Stimulated activated CD8-positive, alpha-beta memory T cell treated with anti-CD3 and anti-CD28 coated beads, Interleukin-4, amount 100 ng/mL, for 1 hour (primary cell): ENCODE results near the gene MACC1.

ENCODE experiments used
- DNase-seq, 2 donors: peaks; one replicate each; pipeline ENCODE4 v3.0.0-alpha.2; 2020; ENCODE audit warnings: low read depth in 2 of 2, low spot score in 1 of 2

The MACC1 gene, protein sequence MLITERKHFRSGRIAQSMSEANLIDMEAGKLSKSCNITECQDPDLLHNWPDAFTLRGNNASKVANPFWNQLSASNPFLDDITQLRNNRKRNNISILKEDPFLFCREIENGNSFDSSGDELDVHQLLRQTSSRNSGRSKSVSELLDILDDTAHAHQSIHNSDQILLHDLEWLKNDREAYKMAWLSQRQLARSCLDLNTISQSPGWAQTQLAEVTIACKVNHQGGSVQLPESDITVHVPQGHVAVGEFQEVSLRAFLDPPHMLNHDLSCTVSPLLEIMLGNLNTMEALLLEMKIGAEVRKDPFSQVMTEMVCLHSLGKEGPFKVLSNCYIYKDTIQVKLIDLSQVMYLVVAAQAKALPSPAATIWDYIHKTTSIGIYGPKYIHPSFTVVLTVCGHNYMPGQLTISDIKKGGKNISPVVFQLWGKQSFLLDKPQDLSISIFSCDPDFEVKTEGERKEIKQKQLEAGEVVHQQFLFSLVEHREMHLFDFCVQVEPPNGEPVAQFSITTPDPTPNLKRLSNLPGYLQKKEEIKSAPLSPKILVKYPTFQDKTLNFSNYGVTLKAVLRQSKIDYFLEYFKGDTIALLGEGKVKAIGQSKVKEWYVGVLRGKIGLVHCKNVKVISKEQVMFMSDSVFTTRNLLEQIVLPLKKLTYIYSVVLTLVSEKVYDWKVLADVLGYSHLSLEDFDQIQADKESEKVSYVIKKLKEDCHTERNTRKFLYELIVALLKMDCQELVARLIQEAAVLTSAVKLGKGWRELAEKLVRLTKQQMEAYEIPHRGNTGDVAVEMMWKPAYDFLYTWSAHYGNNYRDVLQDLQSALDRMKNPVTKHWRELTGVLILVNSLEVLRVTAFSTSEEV

DNA sequence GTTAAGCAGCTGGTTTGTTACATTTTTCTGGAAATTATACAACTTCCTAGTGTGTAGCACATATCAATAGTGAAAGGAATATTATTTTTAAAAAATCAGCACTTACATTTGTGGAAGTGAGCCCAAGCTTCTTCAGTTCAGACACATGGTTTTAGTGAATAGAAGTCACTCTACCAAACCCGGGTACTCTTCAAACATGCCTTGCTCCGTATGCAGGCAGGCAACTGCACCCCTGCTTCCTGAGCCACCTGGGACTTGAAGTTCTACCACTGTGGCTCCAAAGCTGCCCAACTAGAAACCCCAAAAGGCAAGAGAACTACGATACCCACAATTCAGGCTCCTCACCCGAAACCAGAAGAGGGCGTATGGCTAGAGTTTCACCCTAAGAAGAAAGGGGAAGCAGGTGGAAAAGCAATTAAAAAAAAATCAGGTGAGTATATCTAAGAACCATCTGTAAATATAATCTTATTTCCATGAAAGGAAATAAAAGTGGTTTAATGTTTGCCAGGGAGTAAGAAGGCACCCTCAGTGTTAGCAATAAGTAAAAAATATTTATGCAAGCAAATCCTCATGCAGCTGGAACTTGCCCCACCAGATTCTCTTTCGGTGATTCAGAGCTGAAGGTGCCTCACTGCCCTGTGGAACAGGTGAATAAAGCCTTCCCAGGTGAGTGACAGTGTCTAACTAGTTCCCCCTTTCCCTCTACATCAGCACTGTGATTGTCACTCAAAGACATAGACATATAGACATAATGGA, at the start of gene MACC1:
MACC1 (minus strand) TSS at position 192 of the 756 bp plus-strand sequence. CDS start 55,522 bp downstream, outside the sequence.
- no peak for DNase-seq

- no peak for DNase-seq
Observed at GRCh38 chr7:20264623-20265022, 47.4 kb upstream of the MACC1 start.

DNA sequence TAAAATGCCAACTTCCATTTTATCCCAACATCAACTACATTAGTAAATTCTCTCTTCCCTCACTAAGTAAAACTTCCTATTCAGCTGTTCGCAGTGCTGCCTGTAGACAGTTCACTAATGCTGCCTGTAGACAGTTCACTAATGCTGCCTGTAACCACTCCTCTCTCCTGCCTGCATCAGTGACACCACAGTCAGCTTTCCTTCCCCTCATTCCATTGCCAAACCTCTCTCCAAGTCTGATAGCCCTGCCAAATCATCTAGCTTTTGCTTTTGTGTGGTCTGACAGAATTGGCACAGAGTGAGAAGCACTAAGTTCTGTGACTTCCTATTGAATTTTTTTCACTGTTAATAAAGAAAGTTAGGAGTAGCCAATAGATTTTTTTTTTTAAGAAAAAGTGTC, 43.0 kb upstream of the MACC1 start:
- no peak for DNase-seq

GRCh38 chr7:20257212-20257611, 40.0 kb upstream of the MACC1 start:
- no peak for DNase-seq

- DNase-seq, result no peak
Observed at GRCh38 chr7:20249920-20250319, 32.7 kb upstream of the MACC1 start.

DNA sequence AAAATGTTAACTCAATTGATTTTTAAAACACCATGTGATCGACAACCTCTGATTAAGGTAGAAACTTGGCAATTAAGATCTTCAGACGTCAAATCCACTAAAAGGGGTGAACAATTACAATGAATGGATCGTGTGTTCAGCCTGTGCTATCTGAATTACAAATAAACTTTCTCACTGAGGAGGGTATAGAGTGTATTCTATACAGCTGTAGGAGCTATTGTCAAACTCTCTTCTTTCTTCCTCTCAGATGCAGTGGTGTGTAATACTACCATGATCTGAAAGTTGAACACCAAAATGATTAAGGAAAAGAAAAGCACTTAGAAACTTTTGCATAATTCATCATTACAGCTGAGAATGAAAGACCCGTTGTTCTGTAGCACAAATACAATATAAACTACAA, 32.2 kb upstream of the MACC1 start:
- no peak for DNase-seq

DNA sequence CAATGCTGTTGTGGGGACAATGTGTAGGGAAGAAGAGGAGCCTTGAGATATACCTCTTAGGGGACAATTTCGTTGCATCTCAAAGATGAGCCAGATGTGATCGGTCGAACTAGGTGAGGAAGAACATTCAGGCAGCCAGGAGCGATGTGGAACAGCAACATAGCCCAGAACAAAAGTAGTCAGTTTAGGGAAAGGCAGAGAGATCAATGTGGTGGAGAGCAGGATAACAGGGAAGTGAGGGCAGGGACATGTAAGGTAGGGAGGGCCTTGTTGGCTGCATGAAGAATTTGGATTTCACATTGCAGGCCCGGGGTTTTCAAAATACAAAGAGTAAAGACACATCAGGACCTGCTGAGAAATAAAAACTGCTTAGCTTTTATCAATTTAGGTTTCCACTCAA, 29.1 kb upstream of the MACC1 start:
- no peak for DNase-seq

- no peak for DNase-seq
Observed at GRCh38 chr7:20244334-20245120, 27.3 kb upstream of the MACC1 start.

GRCh38 chr7:20241911-20242261, 24.7 kb upstream of the MACC1 start:
- no peak for DNase-seq

DNA sequence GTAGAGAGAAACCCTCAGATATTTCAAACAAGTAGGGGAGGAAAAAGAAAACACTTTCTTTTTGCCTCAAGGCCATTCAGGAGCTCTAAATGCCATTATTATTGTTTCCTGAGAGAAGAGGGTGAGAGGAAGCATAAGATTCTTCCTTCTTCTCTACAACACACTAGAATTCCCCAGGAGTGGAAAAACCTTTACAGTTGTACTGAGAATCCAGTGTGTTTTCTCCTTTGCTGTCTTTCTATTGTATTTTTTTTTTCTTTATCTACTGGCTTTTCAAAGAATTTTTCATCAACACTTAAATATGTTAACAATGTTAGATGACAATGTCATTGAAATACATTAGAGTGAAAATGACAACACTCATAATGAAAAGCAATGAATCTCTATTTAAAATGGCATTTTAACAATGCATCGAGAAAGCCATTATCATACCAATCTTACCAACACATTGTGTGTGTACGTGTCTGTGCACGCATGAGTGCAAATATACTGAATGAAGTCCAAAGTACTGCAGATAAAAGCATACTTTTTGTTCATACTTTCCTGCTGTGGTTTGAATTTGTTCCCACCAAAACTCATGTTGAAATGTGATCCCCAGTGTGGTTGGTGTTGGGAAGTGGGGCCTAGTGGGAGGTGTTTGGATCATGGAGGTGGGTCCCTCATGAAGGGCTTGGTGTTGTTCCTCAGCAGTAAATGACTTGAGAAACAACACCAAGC, 24.2 kb upstream of the MACC1 start:
- no peak for DNase-seq

DNA sequence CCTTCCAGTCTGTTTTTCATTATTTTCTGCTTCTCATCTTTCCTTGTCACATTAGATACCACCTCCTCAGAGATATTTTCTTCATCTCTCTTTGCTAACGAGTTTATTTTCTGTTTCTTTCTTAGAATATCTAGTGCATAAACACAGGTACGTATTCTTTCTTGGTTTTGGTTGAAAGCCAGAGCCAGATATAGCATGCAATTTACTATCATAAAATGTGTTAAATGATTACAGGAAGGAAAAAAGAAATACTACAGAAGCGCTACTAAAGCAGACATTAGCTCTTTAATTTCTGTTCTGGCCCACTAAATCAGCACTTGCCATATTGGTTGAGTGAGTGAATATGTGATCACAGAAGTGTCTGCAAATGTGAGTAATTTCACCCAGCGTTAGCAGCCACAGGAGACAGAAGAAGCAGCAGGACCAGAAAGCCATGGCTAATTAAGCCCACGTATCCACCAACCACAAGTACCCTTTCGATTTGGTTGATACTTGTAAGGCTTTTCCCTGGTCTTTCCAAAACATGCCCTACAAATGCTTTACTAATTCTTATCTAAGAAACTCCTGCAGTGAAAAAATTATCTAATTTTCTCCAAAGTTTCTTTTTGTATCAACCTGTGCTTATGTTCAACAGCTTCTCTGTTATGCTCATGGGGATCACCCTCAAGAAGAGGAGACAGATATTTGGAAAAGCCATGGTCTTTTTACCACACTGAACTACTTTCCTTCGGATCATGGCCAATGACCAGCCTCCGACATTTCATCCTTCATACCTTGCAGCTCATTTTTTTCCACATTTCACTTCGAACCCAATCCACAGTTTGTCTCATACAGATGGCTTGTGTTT, 23.1 kb upstream of the MACC1 start:
- DNase-seq, result no peak

- DNase-seq, result no peak
Observed at GRCh38 chr7:20238754-20239324, 21.7 kb upstream of the MACC1 start.

GRCh38 chr7:20238194-20238753, 21.1 kb upstream of the MACC1 start:
- no peak for DNase-seq

DNA sequence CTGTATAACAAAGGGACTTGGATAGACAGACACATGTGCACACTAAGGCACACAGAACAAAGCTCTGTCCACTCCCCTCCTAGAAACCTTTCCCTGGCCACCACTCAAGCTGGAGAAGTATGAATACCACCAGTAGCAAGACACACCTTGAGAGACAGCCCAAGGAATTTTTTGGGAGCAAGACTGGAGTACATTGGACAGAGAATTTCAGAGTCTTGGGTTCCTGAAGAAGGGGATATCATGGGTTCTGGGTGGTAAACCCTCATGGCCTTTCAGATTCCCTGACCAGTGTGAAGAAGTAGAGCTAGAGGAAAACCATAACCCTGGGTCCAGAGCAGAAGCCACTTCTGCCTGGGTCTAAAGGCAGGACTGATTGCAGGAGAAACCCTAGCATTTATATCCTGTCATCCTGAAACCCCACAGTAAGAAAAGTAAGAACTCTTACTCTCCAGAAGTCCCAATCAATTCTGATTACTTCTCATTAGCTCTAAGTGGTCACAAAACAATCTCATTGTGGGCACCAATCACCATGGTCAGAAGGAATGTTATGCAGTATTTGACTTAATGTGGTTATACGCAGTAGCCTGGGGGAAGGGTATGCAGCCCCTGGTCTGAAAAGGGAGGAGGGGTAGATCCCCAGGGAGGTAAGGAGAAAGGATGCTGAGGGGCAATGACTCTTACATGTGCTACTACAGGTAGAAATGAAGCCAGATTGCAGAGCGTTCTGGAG, 20.4 kb upstream of the MACC1 start:
- DNase-seq, result no peak

DNA sequence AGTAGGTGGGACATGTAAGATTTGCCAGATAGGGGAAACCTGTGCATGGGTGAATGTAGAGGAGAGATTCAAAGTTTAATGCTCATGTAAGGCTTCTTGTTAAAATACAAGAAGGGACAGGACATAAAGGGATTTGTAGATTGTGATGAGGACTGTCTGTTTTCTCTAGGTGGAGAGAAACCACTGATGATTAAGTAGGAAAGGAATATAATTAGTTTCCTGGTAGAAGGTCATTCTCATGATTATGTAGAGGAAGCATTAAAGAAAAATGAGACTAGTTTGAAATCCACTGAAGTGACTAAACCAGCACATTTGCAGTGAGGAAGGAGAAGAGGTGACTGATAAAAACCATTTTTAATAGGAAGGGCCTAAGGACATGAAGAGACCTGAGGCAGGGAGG, 19.6 kb upstream of the MACC1 start:
- no peak for DNase-seq

DNA sequence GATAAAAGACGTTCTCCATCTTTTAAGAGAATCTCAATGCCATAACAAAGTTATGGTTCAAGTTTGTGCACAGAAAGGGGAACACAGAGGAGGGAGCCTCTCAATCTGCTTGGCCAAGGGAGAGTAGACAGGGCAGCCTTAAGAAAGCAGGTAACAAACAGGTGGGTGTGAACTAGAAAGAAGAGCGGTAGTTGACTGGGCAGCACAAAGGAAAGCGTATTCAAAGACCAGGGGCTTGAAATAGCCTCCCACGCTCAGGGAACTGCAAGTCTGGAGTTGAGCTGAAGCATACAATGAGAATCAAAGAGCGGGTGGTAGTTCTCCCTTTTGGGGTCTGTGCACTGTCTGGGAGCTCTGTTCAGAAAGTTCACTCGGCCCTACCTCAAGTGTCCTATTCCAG, 18.9 kb upstream of the MACC1 start:
- no peak for DNase-seq

GRCh38 chr7:20235288-20235687, 18.1 kb upstream of the MACC1 start:
- DNase-seq, result no peak

DNA sequence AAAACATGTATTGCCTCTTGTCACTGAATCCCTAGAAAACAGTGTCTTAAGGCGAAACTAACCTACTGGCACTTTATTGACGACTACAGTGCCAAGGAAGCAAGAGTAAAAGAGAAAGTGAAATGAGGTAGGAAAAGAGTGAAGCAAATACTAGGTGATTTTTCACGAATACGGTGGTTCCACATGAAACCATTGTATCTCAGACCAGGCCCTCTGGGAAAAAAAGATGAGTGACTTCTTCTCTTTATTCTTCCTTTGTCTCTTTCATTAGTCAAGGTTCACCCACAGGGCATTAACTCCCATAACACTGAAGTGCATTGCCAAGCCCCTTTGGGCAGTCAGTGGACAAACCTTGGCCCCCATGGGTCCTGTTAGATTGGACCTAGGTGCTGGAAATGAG, 16.2 kb upstream of the MACC1 start:
- no peak for DNase-seq
